ENCODE results near the gene MAP2K5.

- TF ChIP-seq MYC (IDR thresholded peaks at IDR 0.05; ENCODE audit: low read depth, low read length) = no peak
- no peak for TF ChIP-seq CTCF (IDR thresholded peaks at IDR 0.05; ENCODE audit: low read depth, low read length)
Observed at GRCh38 chr15:67740405-67740804, 197.9 kb downstream of the MAP2K5 start.
